ENCODE measurements around the gene TPSD1.
"Not testable (repeated sequence)": the region's sequence is repeated elsewhere in the genome, so short reads cannot be mapped to it uniquely, and the experiment has no call there.

TPSD1 gene

DNA sequence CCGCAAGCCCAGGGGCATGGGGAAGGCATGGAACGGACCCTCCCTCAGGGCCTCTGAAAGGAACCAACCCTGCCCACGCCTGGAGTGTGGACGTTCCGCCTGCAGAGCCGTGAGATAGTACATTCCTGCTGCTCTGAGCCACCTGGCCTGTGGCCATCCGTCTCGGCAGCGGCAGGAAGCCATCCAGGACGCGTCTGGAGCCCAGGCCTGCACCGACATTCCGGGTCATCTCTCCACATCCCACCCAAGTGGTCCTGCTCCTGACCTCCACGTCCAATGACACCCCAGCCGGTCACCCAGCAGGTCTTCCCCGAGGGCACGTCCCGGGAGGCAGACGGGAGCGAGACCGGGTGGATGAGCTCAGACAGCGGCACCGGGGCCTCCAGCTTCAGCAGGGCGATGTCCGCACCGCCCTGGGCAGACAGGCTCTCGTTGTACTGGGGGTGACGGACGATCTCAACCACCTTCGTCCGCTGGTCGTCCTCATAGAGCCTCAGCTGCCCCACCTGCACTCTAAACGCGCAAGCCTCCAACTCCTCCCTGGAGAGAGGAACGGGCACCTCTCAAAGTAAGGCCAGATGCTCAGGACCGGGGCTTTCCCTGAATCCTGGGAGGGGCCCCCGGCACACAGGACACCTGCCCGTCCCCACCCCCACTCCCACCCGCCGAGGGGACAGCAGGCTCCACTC, 32.3 kb downstream of the TPSD1 start:
- Mint-ChIP-seq H3K36me3 (ENCODE audit: insufficient read depth) (no peaks in the 10 kb centered on the region), H3K4me3 (no peak overlapping the region), H3K9me3 (no peaks in the 10 kb centered on the region), H3K4me1 (no peaks in the 10 kb centered on the region), H3K27ac (ENCODE audit: low read depth) (no peak overlapping the region), H3K27me3 (peaks cover 70% of the 10 kb centered on the region)
- no peak for DNase-seq (ENCODE audit: low spot score in 2 of 2)
- ATAC-seq (replicated peaks; ENCODE audit: extremely low read depth, poor library complexity, severe bottlenecking) = no peak

GRCh38 chr16:1288813-1289476, 33.1 kb downstream of the TPSD1 start:
- Mint-ChIP-seq H3K36me3 (ENCODE audit: insufficient read depth) (no peaks in the 10 kb centered on the region), H3K9me3 (no peaks in the 10 kb centered on the region), H3K27ac (ENCODE audit: low read depth) (no peak overlapping the region), H3K27me3 (peaks cover 71% of the 10 kb centered on the region), H3K4me1 (no peaks in the 10 kb centered on the region), H3K4me3 (no peak overlapping the region)
- DNase-seq (ENCODE audit: low spot score in 2 of 2) (no peak), ATAC-seq (replicated peaks; ENCODE audit: extremely low read depth, poor library complexity, severe bottlenecking) (no peak)

DNA sequence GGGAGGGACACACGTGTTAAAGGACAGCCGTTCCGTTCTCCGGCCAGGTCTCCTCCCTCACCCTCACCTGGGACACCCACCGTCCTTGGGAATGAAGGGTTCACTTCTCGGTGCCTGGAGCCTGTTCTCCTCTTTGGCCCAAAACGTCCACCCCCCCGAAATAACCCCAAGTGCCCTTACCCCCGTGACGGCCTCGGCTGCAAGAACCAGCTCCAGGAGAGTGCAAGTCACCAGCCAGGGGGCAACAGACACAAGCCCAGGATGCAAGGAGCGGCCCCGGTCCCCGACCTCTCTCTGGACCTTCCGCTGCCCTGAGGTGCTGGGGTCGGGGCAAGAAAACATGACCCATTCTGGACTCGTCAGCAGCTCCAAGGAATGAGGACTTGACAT, 33.6 kb downstream of the TPSD1 start:
- ATAC-seq (replicated peaks; ENCODE audit: extremely low read depth, poor library complexity, severe bottlenecking) = no peak
- peaks cover 76% of the 10 kb centered on the region for H3K27me3 Mint-ChIP-seq

GRCh38 chr16:1290063-1290501, 34.2 kb downstream of the TPSD1 start:
- H3K4me1 Mint-ChIP-seq = no peaks in the 10 kb centered on the region
- no peak overlapping the region for H3K4me3 Mint-ChIP-seq
- DNase-seq (ENCODE audit: low spot score in 2 of 2) (no peak), ATAC-seq (replicated peaks; ENCODE audit: extremely low read depth, poor library complexity, severe bottlenecking) (no peak)
- no peak overlapping the region for H3K27ac Mint-ChIP-seq (ENCODE audit: low read depth)
- H3K9me3 Mint-ChIP-seq = no peaks in the 10 kb centered on the region
- H3K36me3 Mint-ChIP-seq (ENCODE audit: insufficient read depth) = no peaks in the 10 kb centered on the region
- H3K27me3 Mint-ChIP-seq = peaks cover 80% of the 10 kb centered on the region

More for the DNA sequence above, 33.6 kb downstream of the TPSD1 start:
- H3K27ac Mint-ChIP-seq (ENCODE audit: low read depth) = no peak overlapping the region
- no peak for DNase-seq (ENCODE audit: low spot score in 2 of 2)
- H3K4me1 Mint-ChIP-seq = no peaks in the 10 kb centered on the region
- no peaks in the 10 kb centered on the region for H3K9me3 Mint-ChIP-seq
- H3K4me3 Mint-ChIP-seq = no peak overlapping the region
- no peaks in the 10 kb centered on the region for H3K36me3 Mint-ChIP-seq (ENCODE audit: insufficient read depth)

- Mint-ChIP-seq H3K27me3 (peaks cover 81% of the 10 kb centered on the region), H3K9me3 (no peaks in the 10 kb centered on the region), H3K27ac (ENCODE audit: low read depth) (no peak overlapping the region), H3K36me3 (ENCODE audit: insufficient read depth) (no peaks in the 10 kb centered on the region), H3K4me3 (no peak overlapping the region), H3K4me1 (no peaks in the 10 kb centered on the region)
- ATAC-seq (replicated peaks; ENCODE audit: extremely low read depth, poor library complexity, severe bottlenecking) (no peak), DNase-seq (ENCODE audit: low spot score in 2 of 2) (no peak)
Observed at GRCh38 chr16:1290860-1291575, 35.1 kb downstream of the TPSD1 start.

- DNase-seq (ENCODE audit: low spot score in 2 of 2) = no peak
Observed at GRCh38 chr16:1291576-1291974, 35.7 kb downstream of the TPSD1 start.

DNA sequence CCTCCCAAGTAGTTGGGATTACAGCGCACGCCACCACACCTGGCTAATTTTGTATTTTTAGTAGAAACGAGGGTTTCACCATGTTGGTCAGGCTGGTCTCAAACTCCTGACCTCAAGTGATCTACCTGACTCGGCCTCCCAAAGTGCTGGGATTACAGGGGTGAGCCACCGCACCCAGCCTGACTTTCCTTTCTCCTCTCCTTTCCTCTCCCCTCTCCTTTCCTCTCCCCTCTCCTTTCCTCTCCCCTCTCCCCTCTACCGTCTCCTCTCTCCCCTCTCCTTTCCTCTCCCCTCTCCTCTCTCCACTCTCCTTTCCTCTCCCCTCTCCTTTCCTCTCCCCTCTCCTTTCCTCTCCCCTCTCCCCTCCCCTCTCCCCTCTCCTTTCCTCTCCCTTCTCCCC, 36.3 kb downstream of the TPSD1 start:
- not testable (repeated sequence) for H3K36me3 Mint-ChIP-seq (ENCODE audit: insufficient read depth); ATAC-seq (replicated peaks; ENCODE audit: extremely low read depth, poor library complexity, severe bottlenecking); H3K27ac Mint-ChIP-seq (ENCODE audit: low read depth); H3K9me3 Mint-ChIP-seq; H3K4me3 Mint-ChIP-seq; H3K4me1 Mint-ChIP-seq; DNase-seq (ENCODE audit: low spot score in 2 of 2)
- H3K27me3 Mint-ChIP-seq = peaks cover 84% of the 10 kb centered on the region

More at GRCh38 chr16:1291576-1291974, 35.7 kb downstream of the TPSD1 start:
- Mint-ChIP-seq H3K4me3 (no peak overlapping the region), H3K9me3 (no peaks in the 10 kb centered on the region), H3K4me1 (no peaks in the 10 kb centered on the region), H3K27ac (ENCODE audit: low read depth) (no peak overlapping the region), H3K36me3 (ENCODE audit: insufficient read depth) (no peaks in the 10 kb centered on the region), H3K27me3 (peaks cover 78% of the 10 kb centered on the region)
- no peak for ATAC-seq (replicated peaks; ENCODE audit: extremely low read depth, poor library complexity, severe bottlenecking)

- H3K9me3 Mint-ChIP-seq; H3K36me3 Mint-ChIP-seq (ENCODE audit: insufficient read depth); H3K4me3 Mint-ChIP-seq; H3K4me1 Mint-ChIP-seq; H3K27ac Mint-ChIP-seq (ENCODE audit: low read depth); DNase-seq (ENCODE audit: low spot score in 2 of 2); ATAC-seq (replicated peaks; ENCODE audit: extremely low read depth, poor library complexity, severe bottlenecking): not testable (repeated sequence)
- peaks cover 80% of the 10 kb centered on the region for H3K27me3 Mint-ChIP-seq
Observed at GRCh38 chr16:1292808-1293207, 36.9 kb downstream of the TPSD1 start.

DNA sequence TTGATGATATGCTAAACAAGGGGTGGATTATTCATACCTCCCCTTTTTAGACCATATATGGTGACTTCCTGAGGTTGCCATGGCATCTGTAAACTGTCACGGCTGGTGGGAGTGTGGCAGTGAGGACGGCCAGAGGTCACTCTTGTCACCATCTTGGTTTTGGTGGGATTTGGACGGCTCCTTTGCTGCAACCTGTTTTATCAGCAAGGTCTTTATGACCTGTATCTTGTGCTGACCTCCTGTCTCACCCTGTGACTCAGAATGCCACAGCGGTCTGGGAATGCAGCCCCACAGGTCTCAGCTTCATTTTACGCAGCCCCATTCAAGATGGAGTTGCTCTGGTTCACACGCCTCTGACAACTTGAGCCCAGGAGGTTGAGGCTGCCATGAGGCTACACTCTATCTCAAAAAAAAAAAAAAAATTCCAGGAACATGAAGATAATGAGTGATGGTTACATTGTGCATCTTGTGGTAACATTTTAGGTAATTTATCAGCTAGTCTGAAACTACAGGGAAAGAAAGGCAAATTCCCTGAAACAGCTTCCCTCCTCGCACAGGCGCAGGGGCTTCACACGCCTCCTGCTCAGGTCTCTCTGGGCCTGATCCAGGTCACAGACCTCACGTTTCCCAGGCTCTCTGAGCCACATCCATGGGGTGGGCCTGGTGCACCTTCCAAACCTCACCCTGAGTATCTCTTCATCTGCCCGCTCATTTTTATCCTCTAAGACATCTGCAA, 38.2 kb downstream of the TPSD1 start:
- ATAC-seq (replicated peaks; ENCODE audit: extremely low read depth, poor library complexity, severe bottlenecking) = no peak
- no peak overlapping the region for H3K27ac Mint-ChIP-seq (ENCODE audit: low read depth)
- H3K9me3 Mint-ChIP-seq = no peaks in the 10 kb centered on the region
- H3K4me1 Mint-ChIP-seq = no peaks in the 10 kb centered on the region
- H3K27me3 Mint-ChIP-seq = peaks cover 78% of the 10 kb centered on the region
- H3K4me3 Mint-ChIP-seq = no peak overlapping the region
- no peaks in the 10 kb centered on the region for H3K36me3 Mint-ChIP-seq (ENCODE audit: insufficient read depth)
- DNase-seq (ENCODE audit: low spot score in 2 of 2) = no peak

DNA sequence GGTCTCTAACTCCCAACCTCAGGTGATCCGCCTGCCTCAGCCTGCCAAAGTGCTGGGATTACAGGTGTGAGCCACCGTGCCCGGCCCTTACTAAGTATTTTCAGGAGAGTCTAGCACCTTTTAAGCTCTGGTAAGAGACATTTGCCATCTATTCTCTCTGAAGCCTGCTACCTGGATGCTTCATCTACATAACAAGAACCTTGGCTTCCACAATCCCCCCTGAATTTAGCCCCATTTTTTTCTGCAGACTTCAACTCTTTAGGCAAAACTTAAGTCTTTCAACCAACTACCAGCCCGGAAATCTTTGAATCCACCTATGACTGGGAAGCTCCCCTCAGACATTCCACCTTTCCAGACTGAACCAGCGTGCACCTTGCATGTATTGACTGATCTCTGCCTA, 39.6 kb downstream of the TPSD1 start:
- H3K36me3 Mint-ChIP-seq (ENCODE audit: insufficient read depth) = no peaks in the 10 kb centered on the region
- DNase-seq (ENCODE audit: low spot score in 2 of 2) (no peak), ATAC-seq (replicated peaks; ENCODE audit: extremely low read depth, poor library complexity, severe bottlenecking) (no peak)
- H3K27me3 Mint-ChIP-seq = peaks cover 66% of the 10 kb centered on the region
- H3K9me3 Mint-ChIP-seq = no peaks in the 10 kb centered on the region
- H3K27ac Mint-ChIP-seq (ENCODE audit: low read depth) = no peak overlapping the region
- no peak overlapping the region for H3K4me3 Mint-ChIP-seq
- no peaks in the 10 kb centered on the region for H3K4me1 Mint-ChIP-seq

- H3K36me3 Mint-ChIP-seq (ENCODE audit: insufficient read depth); ATAC-seq (replicated peaks; ENCODE audit: extremely low read depth, poor library complexity, severe bottlenecking); H3K27ac Mint-ChIP-seq (ENCODE audit: low read depth); H3K9me3 Mint-ChIP-seq; H3K4me3 Mint-ChIP-seq; H3K4me1 Mint-ChIP-seq; DNase-seq (ENCODE audit: low spot score in 2 of 2): not testable (repeated sequence)
- peaks cover 62% of the 10 kb centered on the region for H3K27me3 Mint-ChIP-seq
Observed at GRCh38 chr16:1296688-1297017, 40.8 kb downstream of the TPSD1 start.

- no peak overlapping the region for H3K27ac Mint-ChIP-seq (ENCODE audit: low read depth)
- H3K4me1 Mint-ChIP-seq = peaks cover 8% of the 10 kb centered on the region
- H3K4me3 Mint-ChIP-seq = no peak overlapping the region
- ATAC-seq (replicated peaks; ENCODE audit: extremely low read depth, poor library complexity, severe bottlenecking) = no peak
- DNase-seq (ENCODE audit: low spot score in 2 of 2) = no peak
- no peaks in the 10 kb centered on the region for H3K9me3 Mint-ChIP-seq
- H3K27me3 Mint-ChIP-seq = peaks cover 57% of the 10 kb centered on the region
- no peaks in the 10 kb centered on the region for H3K36me3 Mint-ChIP-seq (ENCODE audit: insufficient read depth)
Observed at GRCh38 chr16:1297018-1297696, 41.3 kb downstream of the TPSD1 start.

Data from central memory CD8-positive, alpha-beta T cell (primary cell).